Daoy (cell line): Measurements from ENCODE around the gene ATP9B. TPM values are rescaled to one million over a fixed set of nuclear protein-coding genes. Genes with fewer than 3 reads are reported as not detected.

Source experiments
- DNase-seq: peaks from one replicate; pipeline ENCODE4 v3.0.0-alpha.2; 2015; ENCODE audit warnings: low read depth
- total RNA-seq: library from RNA; depleted of rRNA; stranded (reverse); fragments of >200 nt; shearing (Covaris generic); gene quantifications from 2 replicates; pipeline ENCODE4 v1.2.3, GENCODE V29; 2014

Gene ATP9B
- total RNA-seq, 1 experiment from 2014 or later = 8.2 TPM

- peak; percentile 48 for DNase-seq
Observed at GRCh38 chr18:79380816-79381806, 311.9 kb downstream of the ATP9B start.

DNA sequence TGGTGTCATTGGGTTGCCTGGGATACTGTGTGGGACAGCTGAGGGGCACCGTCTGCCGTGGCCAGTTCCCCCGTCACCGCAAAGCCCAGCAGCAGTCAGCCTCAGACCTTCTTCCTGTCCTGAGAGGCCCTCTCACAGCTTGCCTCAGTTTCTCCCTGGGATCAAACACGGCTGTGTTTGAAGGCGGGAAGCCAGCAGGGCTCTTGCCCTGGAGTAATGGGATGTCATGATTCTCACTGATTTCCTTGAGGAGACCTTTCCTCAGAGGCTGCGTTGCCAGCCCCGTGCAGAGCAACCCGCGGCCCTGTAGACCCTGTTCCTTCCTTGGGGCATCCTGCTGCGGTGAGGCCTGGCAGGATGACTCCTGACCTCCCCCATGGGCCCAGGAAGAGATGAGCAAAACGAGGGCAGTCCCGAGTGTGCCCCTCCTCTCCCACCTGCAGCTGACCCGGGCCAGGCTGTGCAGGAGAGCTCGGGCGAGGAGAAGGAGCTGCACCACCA lies 312.7 kb downstream of the ATP9B start:
- DNase-seq = no peak

DNA sequence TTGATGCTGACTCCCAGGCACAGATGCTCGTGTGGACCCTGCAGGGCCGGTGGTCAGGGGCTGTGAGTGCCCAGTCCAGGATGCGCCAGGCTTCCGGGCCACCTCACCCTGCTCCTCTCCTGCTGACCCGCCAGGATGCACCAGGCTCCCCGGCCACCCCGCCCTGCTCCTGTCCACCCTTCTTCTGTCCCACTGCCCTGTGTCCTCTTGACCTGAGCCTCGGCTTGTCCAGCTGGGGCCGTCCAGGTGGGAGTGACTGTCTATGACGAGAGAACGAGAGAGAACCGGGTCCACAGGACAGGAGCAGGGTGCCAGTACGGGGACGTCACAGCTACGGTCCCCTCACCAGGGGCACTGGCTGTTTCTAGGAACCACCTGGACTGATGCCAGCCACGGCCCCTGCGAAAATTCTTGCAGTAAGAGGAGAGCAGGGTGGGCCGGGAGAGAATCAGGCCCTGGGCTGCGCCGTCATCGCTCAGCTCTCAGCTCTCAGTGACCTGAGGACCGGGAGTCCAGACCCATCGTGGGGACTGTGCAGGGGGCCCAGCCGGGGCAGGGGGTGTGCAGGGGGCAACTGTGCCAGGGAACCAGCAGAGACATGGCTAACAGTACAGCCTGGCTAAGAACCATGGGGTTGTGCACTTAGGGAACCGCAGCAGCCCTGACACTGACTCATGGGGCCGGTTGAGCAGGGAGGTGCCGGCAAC lies 313.6 kb downstream of the ATP9B start:
- DNase-seq = no peak

GRCh38 chr18:79383388-79384056 lies 314.3 kb downstream of the ATP9B start:
- DNase-seq = no peak

- DNase-seq = no peak
Observed at GRCh38 chr18:79384151-79384807, 315.1 kb downstream of the ATP9B start.

DNA sequence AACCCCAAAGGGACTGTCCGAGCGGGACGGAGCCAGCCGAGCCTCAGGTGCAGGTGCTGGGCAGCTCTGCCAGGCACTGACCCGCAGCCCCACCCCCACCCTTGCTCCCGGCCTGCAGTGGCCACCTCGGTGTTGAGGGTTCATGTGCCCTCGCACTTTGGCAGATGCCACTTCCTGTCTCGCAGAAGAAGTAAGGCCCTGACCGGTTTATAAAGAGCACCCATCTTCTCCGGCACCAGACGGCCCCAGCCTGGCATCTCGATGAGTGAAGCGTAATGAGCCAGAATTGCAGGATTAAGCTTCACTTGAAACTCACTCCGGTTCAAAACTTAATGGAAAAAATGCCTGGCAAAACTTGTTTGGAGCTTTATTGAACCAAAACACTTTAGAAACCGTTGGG lies 315.6 kb downstream of the ATP9B start:
- DNase-seq = no peak

GRCh38 chr18:79385326-79385707 lies 316.1 kb downstream of the ATP9B start:
- no peak for DNase-seq

DNA sequence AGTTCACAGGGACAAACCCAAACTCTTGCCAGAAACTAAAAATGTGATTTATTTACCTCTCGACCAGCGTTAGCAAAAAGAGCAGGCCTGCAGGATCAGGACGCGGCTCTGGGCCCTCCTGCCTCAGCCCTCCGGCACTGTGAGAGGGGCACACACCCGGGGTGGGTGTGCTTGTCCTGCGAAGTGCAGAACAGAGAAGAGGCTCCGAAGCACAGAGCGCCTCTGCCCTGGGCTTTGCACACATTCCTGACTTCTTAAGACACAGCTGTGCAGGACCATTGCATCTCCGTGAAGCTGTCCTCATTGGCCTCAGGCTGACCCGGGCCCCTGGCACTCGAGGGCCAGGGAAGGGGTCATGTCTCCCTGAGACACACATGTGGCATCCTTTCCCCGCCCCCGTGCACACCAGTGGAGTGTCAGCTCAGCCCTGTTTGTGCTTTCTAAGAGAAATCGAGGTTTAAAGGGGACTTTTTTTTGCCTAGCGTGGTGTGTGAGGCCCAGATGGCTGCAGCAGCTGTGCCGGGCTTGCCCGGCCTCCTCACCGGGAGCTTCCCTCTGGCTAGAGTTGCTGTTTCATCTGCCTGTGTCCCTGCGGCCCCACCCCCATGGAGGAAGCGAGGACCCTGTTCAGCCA lies 316.6 kb downstream of the ATP9B start:
- no peak for DNase-seq

DNA sequence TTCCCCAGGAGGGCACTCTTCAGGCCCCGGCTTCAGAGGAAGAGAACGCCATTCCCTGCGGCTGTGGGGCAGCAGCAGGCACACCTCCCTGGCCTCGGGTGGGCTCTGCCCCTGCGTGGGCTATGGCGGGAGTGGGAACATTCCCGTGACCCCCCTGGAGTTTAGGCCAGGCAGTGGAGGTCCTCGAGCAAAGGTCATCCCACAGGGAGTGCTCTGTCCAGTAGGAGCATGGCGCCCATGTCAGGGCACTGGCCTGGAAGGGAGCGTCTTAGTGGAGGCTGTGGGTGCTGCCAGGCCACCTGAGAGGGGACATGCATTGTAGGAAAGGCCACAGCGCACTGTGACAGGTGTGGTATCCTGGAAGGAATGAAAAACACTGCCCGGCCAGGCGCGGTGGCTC lies 317.4 kb downstream of the ATP9B start:
- DNase-seq = no peak

DNA sequence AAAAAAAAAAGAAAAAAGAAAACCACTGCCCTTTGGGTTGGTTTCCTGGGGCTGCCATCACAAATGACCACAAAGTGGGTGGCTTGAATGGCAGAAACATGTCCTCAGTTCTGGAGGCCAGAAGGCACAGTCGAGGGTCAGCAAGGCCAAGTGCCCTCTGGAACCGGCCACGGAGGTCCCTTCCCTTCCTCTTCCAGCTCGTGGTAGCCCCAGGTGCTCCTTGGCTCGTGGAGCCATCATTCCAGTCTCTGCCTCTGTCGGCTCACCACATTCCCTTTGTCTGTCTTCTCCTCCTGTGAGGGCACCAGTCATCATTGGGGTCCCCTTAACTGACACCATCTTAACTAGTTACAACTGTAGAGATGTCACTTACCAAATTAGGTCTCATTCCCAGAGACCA lies 318.0 kb downstream of the ATP9B start:
- no peak for DNase-seq

DNA sequence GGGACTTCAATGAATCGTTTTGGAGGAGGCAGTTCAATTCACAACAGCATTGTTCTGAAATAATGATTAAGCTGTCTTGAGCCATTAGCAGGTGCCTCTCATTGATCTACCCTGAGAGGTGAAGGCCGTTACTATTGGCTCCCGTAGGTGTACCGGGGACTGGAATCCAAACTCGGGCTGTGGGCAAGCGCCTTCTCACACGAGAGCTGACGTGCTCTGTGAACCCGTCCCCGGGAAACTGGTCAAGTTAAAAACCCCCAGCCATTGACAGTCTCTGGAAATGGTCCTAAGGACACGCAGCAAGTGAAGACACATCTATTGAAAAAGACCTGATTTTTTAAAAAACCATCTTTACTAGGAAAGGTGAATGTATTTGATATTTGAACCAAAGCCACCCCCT lies 318.4 kb downstream of the ATP9B start:
- no peak for DNase-seq

GRCh38 chr18:79388043-79388442 lies 318.8 kb downstream of the ATP9B start:
- no peak for DNase-seq

DNA sequence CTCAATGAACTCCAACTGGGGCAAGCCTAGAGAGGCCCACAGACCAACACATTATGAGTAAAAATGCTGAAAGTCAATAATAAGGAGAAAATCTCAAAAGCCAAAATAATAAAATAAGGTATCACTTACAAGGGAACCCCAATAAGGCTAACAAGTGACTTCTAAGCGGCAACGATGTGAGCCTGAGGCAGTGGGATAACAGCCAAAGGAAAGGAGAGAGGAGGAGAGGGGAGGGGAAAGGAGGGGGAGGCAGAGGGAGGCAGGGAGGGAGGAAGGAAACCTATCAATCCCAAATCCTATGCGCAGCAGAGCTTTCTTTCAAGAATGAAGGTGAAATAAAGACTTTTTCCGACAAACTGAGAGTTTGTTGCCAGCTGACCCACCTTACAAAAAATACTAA lies 320.5 kb downstream of the ATP9B start:
- no peak for DNase-seq

- DNase-seq = no peak
Observed at GRCh38 chr18:79392226-79392625, 323.0 kb downstream of the ATP9B start.

DNA sequence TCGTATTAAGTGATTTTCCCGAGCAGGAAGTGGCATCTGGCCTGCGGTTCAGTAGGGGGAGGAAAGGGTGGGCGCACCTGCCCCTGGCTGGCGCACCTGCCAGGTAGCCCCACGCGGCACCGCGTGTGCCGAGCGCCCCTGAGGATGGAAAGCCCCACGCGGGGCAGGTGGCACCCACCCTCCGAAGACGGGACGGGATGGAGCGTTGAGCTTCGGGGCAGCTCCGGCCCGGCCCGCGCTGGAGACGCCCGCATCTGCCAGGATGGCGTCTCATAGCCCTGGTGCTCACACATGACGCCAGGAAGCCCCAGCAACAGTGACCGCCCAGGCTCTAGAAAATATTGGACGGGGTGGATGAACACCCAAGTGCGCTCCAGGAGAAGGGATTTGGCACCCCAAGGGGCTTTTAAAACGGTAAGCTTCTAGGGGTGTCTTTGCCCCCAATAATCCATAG lies 324.0 kb downstream of the ATP9B start:
- peak; percentile 28 for DNase-seq

- peak; percentile 89 for DNase-seq
Observed at GRCh38 chr18:79393635-79394533, 324.7 kb downstream of the ATP9B start.

GRCh38 chr18:79394534-79395307 lies 325.5 kb downstream of the ATP9B start:
- DNase-seq = peak; percentile 59

GRCh38 chr18:79395308-79395640 lies 326.1 kb downstream of the ATP9B start:
- DNase-seq = no peak

DNA sequence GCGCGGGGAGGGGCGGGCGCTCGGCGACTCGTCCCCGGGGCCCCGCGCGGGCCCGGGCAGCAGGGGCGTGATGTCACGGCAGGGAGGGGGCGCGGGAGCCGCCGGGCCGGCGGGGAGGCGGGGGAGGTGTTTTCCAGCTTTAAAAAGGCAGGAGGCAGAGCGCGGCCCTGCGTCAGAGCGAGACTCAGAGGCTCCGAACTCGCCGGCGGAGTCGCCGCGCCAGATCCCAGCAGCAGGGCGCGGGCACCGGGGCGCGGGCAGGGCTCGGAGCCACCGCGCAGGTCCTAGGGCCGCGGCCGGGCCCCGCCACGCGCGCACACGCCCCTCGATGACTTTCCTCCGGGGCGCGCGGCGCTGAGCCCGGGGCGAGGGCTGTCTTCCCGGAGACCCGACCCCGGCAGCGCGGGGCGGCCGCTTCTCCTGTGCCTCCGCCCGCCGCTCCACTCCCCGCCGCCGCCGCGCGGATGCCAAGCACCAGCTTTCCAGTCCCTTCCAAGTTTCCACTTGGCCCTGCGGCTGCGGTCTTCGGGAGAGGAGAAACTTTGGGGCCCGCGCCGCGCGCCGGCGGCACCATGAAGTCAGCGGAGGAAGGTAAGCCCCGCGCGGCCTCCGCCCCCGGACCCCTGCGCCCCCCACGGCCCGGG lies 326.7 kb downstream of the ATP9B start, which contains the start of gene NFATC1:
Gene NFATC1 (plus strand): TSS at position 170 of the 644 bp plus-strand sequence. CDS start 295 bp downstream, at position 465.
- peak; percentile 80 for DNase-seq
